IMR-90 (cell line): Measurements from ENCODE around the gene TMOD1. TPM values are rescaled to one million over a fixed set of nuclear protein-coding genes. Genes with fewer than 3 reads are reported as not detected.

ENCODE experiments used
- ATAC-seq: fragments of 200-7000 bp; cut with Tn5 transposase; 2 replicates; pipeline ENCODE4 v1.9.1; 2020; ENCODE audit warnings: low read depth, mild to moderate bottlenecking, moderate library complexity
- BruUV-seq: library from RNA; stranded (reverse); fragments of 400-500 nt; replicated peaks from 2 replicates; lab custom pipeline; 2021; lab: Mats Ljungman, UMichigan
- CTCF ChIA-PET: fragments of 300-600 bp; formaldehyde crosslinking; extraction: SDS; loops from one replicate; lab custom pipeline; 2021; ENCODE audit warnings: antibody characterized with exemption; lab: Yijun Ruan, JAX
- POLR2A ChIA-PET: fragments of 300-600 bp; sonication (Branson Sonifier 250); formaldehyde crosslinking; loops from one replicate; lab custom pipeline; 2022; ENCODE audit warnings: antibody characterized with exemption; ENCODE audit not compliant: unreplicated experiment; lab: Charles Lee
- DNase-seq: peaks from one replicate; pipeline ENCODE4 v3.0.0; 2013
- H2AFZ ChIP-seq: replicated peaks from 2 replicates; pipeline ENCODE3; 2013; ENCODE audit warnings: low read length, mild to moderate bottlenecking; ENCODE audit not compliant: poor library complexity
- H2AK5ac ChIP-seq: 2 replicates; pipeline ENCODE4 v1.6.1; 2013; ENCODE audit warnings: low read depth, low read length, inconsistent platforms
- H2AK9ac ChIP-seq: replicated peaks from 2 replicates; pipeline ENCODE3; 2013; ENCODE audit warnings: mild to moderate bottlenecking, low read depth, low read length, moderate library complexity; ENCODE audit not compliant: poor library complexity
- H2BK120ac ChIP-seq: 2 replicates; pipeline ENCODE4 v1.6.1; 2013; ENCODE audit warnings: low read depth, low read length, inconsistent platforms
- H2BK15ac ChIP-seq: 3 replicates; pipeline ENCODE4 v1.6.1; 2013; ENCODE audit warnings: low read depth, low read length, inconsistent platforms
- H2BK20ac ChIP-seq: 2 replicates; pipeline ENCODE4 v1.6.1; 2013; ENCODE audit warnings: low read depth, mild to moderate bottlenecking, inconsistent platforms, low read length, moderate library complexity
- H2BK5ac ChIP-seq: 2 replicates; pipeline ENCODE4 v1.6.1; 2013; ENCODE audit warnings: mild to moderate bottlenecking, low read depth, low read length, inconsistent platforms; ENCODE audit not compliant: poor library complexity, severe bottlenecking
- H3K14ac ChIP-seq: replicated peaks from 2 replicates; pipeline ENCODE4 v1.6.1; 2013; ENCODE audit warnings: low read depth, low read length, inconsistent platforms
- H3K18ac ChIP-seq: 2 replicates; pipeline ENCODE4 v1.6.1; 2013; ENCODE audit warnings: low read depth, low read length, control low read depth
- H3K23ac ChIP-seq: 2 replicates; pipeline ENCODE4 v1.6.1; 2013; ENCODE audit warnings: low read depth, low read length, inconsistent platforms
- H3K27ac ChIP-seq: 2 replicates; pipeline ENCODE4 v1.5.1; 2013; ENCODE audit warnings: mild to moderate bottlenecking, control low read depth, low read length; ENCODE audit not compliant: insufficient read depth
- H3K27me3 ChIP-seq: 2 replicates; pipeline ENCODE4 v1.6.1; 2013; ENCODE audit warnings: low read length; ENCODE audit not compliant: control insufficient read depth, insufficient read depth
- H3K36me3 ChIP-seq: 2 replicates; pipeline ENCODE4 v1.6.1; 2013; ENCODE audit warnings: low read length, mixed read lengths; ENCODE audit not compliant: control insufficient read depth, insufficient read depth
- H3K4ac ChIP-seq: 2 replicates; pipeline ENCODE4 v1.6.1; 2013; ENCODE audit warnings: low read depth, low read length, inconsistent platforms
- H3K4me1 ChIP-seq: 2 replicates; pipeline ENCODE4 v1.6.1; 2013; ENCODE audit warnings: low read length, mixed read lengths; ENCODE audit not compliant: control insufficient read depth, insufficient read depth
- H3K4me2 ChIP-seq: 2 replicates; pipeline ENCODE4 v1.6.1; 2013; ENCODE audit warnings: low read depth, mild to moderate bottlenecking, control low read depth, low read length, moderate library complexity
- H3K4me3 ChIP-seq: 2 replicates; pipeline ENCODE4 v1.5.1; 2013; ENCODE audit warnings: low read depth, mild to moderate bottlenecking, control low read depth, low read length, moderate library complexity; ENCODE audit not compliant: insufficient read depth
- H3K56ac ChIP-seq: 2 replicates; pipeline ENCODE4 v1.6.1; 2013; ENCODE audit warnings: low read length, inconsistent platforms; ENCODE audit not compliant: insufficient read depth; ENCODE audit errors: extremely low read depth
- H3K79me1 ChIP-seq, 2 experiments: 2 replicates each; pipeline ENCODE4 v1.6.1; 2013; ENCODE audit warnings: low read length in 2 of 2, inconsistent platforms in 1 of 2, low read depth in 1 of 2
- H3K9ac ChIP-seq: 2 replicates; pipeline ENCODE4 v1.6.1; 2013; ENCODE audit warnings: low read depth, low read length, control low read depth
- H3K9me1 ChIP-seq: 2 replicates; pipeline ENCODE4 v1.6.1; 2013; ENCODE audit warnings: low read length, inconsistent platforms; ENCODE audit not compliant: insufficient read depth
- H3K9me3 ChIP-seq: 2 replicates; pipeline ENCODE4 v1.6.1; 2013; ENCODE audit warnings: low read length; ENCODE audit not compliant: control insufficient read depth, insufficient read depth
- H4K20me1 ChIP-seq: 2 replicates; pipeline ENCODE4 v1.6.1; 2013; ENCODE audit warnings: low read length, inconsistent platforms; ENCODE audit not compliant: insufficient read depth
- H4K5ac ChIP-seq: 2 replicates; pipeline ENCODE4 v1.6.1; 2013; ENCODE audit warnings: mild to moderate bottlenecking, low read depth, low read length, control low read depth
- H4K8ac ChIP-seq, 2 experiments: 2 replicates each; pipeline ENCODE4 v1.6.1; 2013; ENCODE audit warnings: low read depth in 2 of 2, low read length in 2 of 2, control low read depth in 1 of 2, inconsistent platforms in 1 of 2
- H4K91ac ChIP-seq: 2 replicates; pipeline ENCODE4 v1.6.1; 2013; ENCODE audit warnings: low read depth, low read length, inconsistent platforms; ENCODE audit not compliant: insufficient read depth
- CEBPB ChIP-seq: IDR thresholded peaks from 2 replicates; pipeline ENCODE4 v1.6.1; 2012; ENCODE audit warnings: low read depth, low read length, improper control_type of control experiment
- MAFK ChIP-seq: IDR thresholded peaks from 2 replicates; pipeline ENCODE4 v1.6.1; 2012; ENCODE audit warnings: low read depth, low read length, improper control_type of control experiment
- MAZ ChIP-seq: IDR thresholded peaks from 2 replicates; pipeline ENCODE4 v1.6.1; 2012; ENCODE audit warnings: low read depth, mild to moderate bottlenecking, low read length, improper control_type of control experiment, moderate library complexity, borderline replicate concordance
- MXI1 ChIP-seq: IDR thresholded peaks from 2 replicates; pipeline ENCODE4 v1.6.1; 2012; ENCODE audit warnings: low read depth, mild to moderate bottlenecking, low read length, moderate library complexity, borderline replicate concordance
- NFE2L2 ChIP-seq: fragments of 150-350 bp; IDR thresholded peaks from 2 replicates; pipeline ENCODE4 v1.6.1; 2016; ENCODE audit warnings: low read depth, mild to moderate bottlenecking, low read length
- POLR2A ChIP-seq: IDR thresholded peaks from 2 replicates; pipeline ENCODE4 v1.6.1; 2012; ENCODE audit warnings: mild to moderate bottlenecking, low read depth, low read length
- RCOR1 ChIP-seq: IDR thresholded peaks from 2 replicates; pipeline ENCODE4 v1.6.1; 2012; ENCODE audit warnings: mild to moderate bottlenecking, low read length, improper control_type of control experiment; ENCODE audit not compliant: insufficient replicate concordance
- WGBS, 2 experiments: methylation state at CpG; one replicate each; pipeline versions ENCODE4 v1.1.5 to v1.1.7; 2013; ENCODE audit warnings: missing lambda C conversion rate in 2 of 2; ENCODE audit not compliant: insufficient read length in 1 of 2; ENCODE audit errors: extremely low coverage in 2 of 2; 5-methylcytosine and 5-hydroxymethylcytosine counted together
- dilution Hi-C: fragments of 300-500 bp; cut with HindIII; formaldehyde crosslinking; loops from one replicate; pipeline ENCODE4 v1.14.3; 2018; ENCODE audit warnings: low sequenced_read_pairs; ENCODE audit not compliant: unreplicated experiment
- in situ Hi-C: fragments of 300-500 bp; cut with MboI; formaldehyde crosslinking; loops from 3 replicates; pipeline ENCODE4 v1.14.3; 2019; ENCODE audit warnings: low sequenced_read_pairs, inconsistent platforms, mixed read lengths
- intact Hi-C: fragments of 100-400 bp; cut with micrococcal nuclease; formaldehyde crosslinking; loops from 2 replicates; pipeline ENCODE4 v1.10.0; 2022
- polyA plus RNA-seq, 3 experiments: library from polyadenylated mRNA; depleted of rRNA; stranded (reverse); fragments of >200 nt; gene quantifications; 2 replicates each; pipeline ENCODE4 v1.2.3, GENCODE V29; 2012; ENCODE audit warnings: low replicate concordance in 1 of 3
- total RNA-seq: library from RNA; depleted of rRNA; stranded (reverse); fragments of >200 nt; gene quantifications from 2 replicates; pipeline ENCODE4 v1.2.3, GENCODE V29; 2012
- TF ChIP-seq, protein P1 (sequence below): fragments of 150-350 bp; IDR thresholded peaks from 2 replicates; pipeline ENCODE4 v1.6.1; 2016; ENCODE audit warnings: low read depth, mild to moderate bottlenecking, low read length, moderate library complexity, borderline replicate concordance

TMOD1 gene
- total and polyA plus RNA-seq, 2 of the 4 experiments (the other 2 are of a cell fraction): 0.18 to 0.38 TPM

- Histone ChIP-seq H2BK5ac (no peak overlapping the region), H3K4me2 (no peak overlapping the region), H4K5ac (no peak overlapping the region), H2BK20ac (no peak overlapping the region), H3K79me1 (no peaks in the 10 kb centered on the region), H3K4me1 (peaks cover 7% of the 10 kb centered on the region), H2AK9ac (peak overlapping the region; percentile 34), H3K4ac (no peak overlapping the region), H3K9me1 (peaks cover 2% of the 10 kb centered on the region), H4K20me1 (no peaks in the 10 kb centered on the region), H3K27ac (no peak overlapping the region), H3K14ac (no peak overlapping the region), H3K23ac (no peak overlapping the region), H2AFZ (no peak overlapping the region), H3K4me3 (no peak overlapping the region), H2AK5ac (no peak overlapping the region), H2BK15ac (no peak overlapping the region), H4K8ac (no peak overlapping the region), H3K18ac (no peak overlapping the region), H3K9ac (no peak overlapping the region), H3K56ac (no peak overlapping the region), H4K91ac (no peak overlapping the region), H3K27me3 (no peaks in the 10 kb centered on the region), H2BK120ac (no peak overlapping the region), H3K36me3 (peaks cover 2% of the 10 kb centered on the region; the same call in 1 of the 2 replicates), H3K9me3 (0 out of 2 replicates have a peak, but pooled peaks cover 4% of the 10 kb centered on the region)
- dilution Hi-C loops: no loop called here
- TF ChIP-seq MAZ (no peak), RCOR1 (no peak), CEBPB (no peak), POLR2A (no peak), MAFK (no peak), MXI1 (no peak), NFE2L2 (no peak)
- TF ChIP-seq, protein P1, sequence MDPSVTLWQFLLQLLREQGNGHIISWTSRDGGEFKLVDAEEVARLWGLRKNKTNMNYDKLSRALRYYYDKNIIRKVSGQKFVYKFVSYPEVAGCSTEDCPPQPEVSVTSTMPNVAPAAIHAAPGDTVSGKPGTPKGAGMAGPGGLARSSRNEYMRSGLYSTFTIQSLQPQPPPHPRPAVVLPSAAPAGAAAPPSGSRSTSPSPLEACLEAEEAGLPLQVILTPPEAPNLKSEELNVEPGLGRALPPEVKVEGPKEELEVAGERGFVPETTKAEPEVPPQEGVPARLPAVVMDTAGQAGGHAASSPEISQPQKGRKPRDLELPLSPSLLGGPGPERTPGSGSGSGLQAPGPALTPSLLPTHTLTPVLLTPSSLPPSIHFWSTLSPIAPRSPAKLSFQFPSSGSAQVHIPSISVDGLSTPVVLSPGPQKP: no peak
- intact Hi-C loops: no loop called here
- DNase-seq (no peak), ATAC-seq (no peak)
- in situ Hi-C loops: no loop called here
- no TSS peak for BruUV-seq
- POLR2A ChIA-PET: no interaction called here
- CTCF ChIA-PET: no interaction called here
- WGBS, 2 experiments: 69% methylated on average over 7 of the region's 10 CpGs; no CpG with 5 or more reads in 1 of the 2 experiments
Observed at GRCh38 chr9:97534961-97535594, 33.6 kb downstream of the TMOD1 start.
